A673 (cell line): Measurements from ENCODE around the gene MRPS33.

Experiments
- CTCF ChIP-seq: fragments of 300-800, 200-600 bp; sonication (generic); conservative IDR thresholded peaks from 2 replicates; pipeline ENCODE4 v1.5.1; 2017; ENCODE audit warnings: low read depth, mild to moderate bottlenecking, antibody characterized with exemption, low read length, moderate library complexity, mixed read lengths
- EZH2 ChIP-seq: fragments of 200-600 bp; sonication (generic); IDR thresholded peaks from 2 replicates; pipeline ENCODE4 v1.6.1; 2017; ENCODE audit warnings: borderline replicate concordance, low read depth, mild to moderate bottlenecking, mixed read lengths, antibody characterized with exemption, low read length; ENCODE audit not compliant: poor library complexity, severe bottlenecking

- TF ChIP-seq CTCF = no peak
- TF ChIP-seq EZH2 = no peak
These were observed 53.6 kb downstream of the MRPS33 start for GRCh38 chr7:140961117-140961516.
